ENCODE measurements around the gene HSP90AB1.

GRCh38 chr6:44292661-44293365, 45.9 kb downstream of the HSP90AB1 start:
- no peak for TF ChIP-seq CTCF (IDR thresholded peaks at IDR 0.05; ENCODE audit: insufficient read depth, low read length)
- TF ChIP-seq GABPA (IDR thresholded peaks at IDR 0.05; ENCODE audit: low read depth) = no peak
- no peak for TF ChIP-seq SPI1 (IDR thresholded peaks at IDR 0.05; ENCODE audit: borderline replicate concordance, low read depth)
- TF ChIP-seq POLR2AphosphoS5 (IDR thresholded peaks at IDR 0.05; ENCODE audit: low read depth) = no peak
- TF ChIP-seq REST (IDR thresholded peaks at IDR 0.05; ENCODE audit: insufficient replicate concordance, low read depth) = no peak
